SK-N-SH treated with all-trans-retinoic acid at 6 μM for 48 hours (cell line): Measurements from ENCODE around the gene IRS1.
"Not testable (repeated sequence)": the region's sequence is repeated elsewhere in the genome, so short reads cannot be mapped to it uniquely, and the experiment has no call there.

Source experiments
- ATAC-seq: fragments of 200-7000 bp; cut with Tn5 transposase; 3 replicates; pipeline ENCODE4 v1.9.1; 2020; ENCODE audit warnings: mild to moderate bottlenecking, moderate library complexity
- ARNTL ChIP-seq: fragments of 450-650 bp; formaldehyde crosslinking; IDR thresholded peaks from 2 replicates; pipeline ENCODE4 v1.5.0; 2020; ENCODE audit warnings: low read depth, mild to moderate bottlenecking, moderate library complexity, borderline replicate concordance
- BACH2 ChIP-seq: fragments of 250-450 bp; sonication (Bioruptor Pico); IDR thresholded peaks from 2 replicates; pipeline ENCODE4 v1.9.0; 2021; ENCODE audit warnings: mild to moderate bottlenecking, borderline replicate concordance
- CREB5 ChIP-seq: fragments of 250-450 bp; sonication (Bioruptor Pico); IDR thresholded peaks from 2 replicates; pipeline ENCODE4 v1.5.1; 2020; ENCODE audit warnings: low read depth, mild to moderate bottlenecking, moderate library complexity
- CSDC2 ChIP-seq: fragments of 250-450 bp; sonication (Bioruptor Pico); IDR thresholded peaks from 2 replicates; pipeline ENCODE4 v1.5.0; 2020; ENCODE audit warnings: mild to moderate bottlenecking, moderate library complexity
- CSRNP3 ChIP-seq: fragments of 250-450 bp; sonication (Bioruptor Pico); IDR thresholded peaks from 2 replicates; pipeline ENCODE4 v1.5.1; 2021; ENCODE audit warnings: mild to moderate bottlenecking, moderate library complexity
- GLIS3 ChIP-seq: fragments of 250-450 bp; sonication (Bioruptor Pico); IDR thresholded peaks from 2 replicates; pipeline ENCODE4 v1.5.0; 2020; ENCODE audit warnings: mild to moderate bottlenecking, moderate library complexity
- ISL1 ChIP-seq: fragments of 250-450 bp; sonication (Bioruptor Pico); IDR thresholded peaks from 2 replicates; pipeline ENCODE4 v2.1.2; 2022; ENCODE audit warnings: mild to moderate bottlenecking, moderate library complexity
- OSR1 ChIP-seq: fragments of 250-450 bp; sonication (Bioruptor Pico); IDR thresholded peaks from 2 replicates; pipeline ENCODE4 v1.8.0; 2022; ENCODE audit warnings: moderate library complexity, mild to moderate bottlenecking, inconsistent platforms
- POU6F1 ChIP-seq: fragments of 250-450 bp; sonication (Bioruptor Pico); IDR thresholded peaks from 2 replicates; pipeline ENCODE4 v1.8.0; 2021; ENCODE audit warnings: low read depth, mild to moderate bottlenecking, moderate library complexity, borderline replicate concordance
- PPARA ChIP-seq: fragments of 250-450 bp; sonication (Bioruptor Pico); IDR thresholded peaks from 2 replicates; pipeline ENCODE4 v1.5.0; 2020; ENCODE audit warnings: mild to moderate bottlenecking, borderline replicate concordance
- RARB ChIP-seq: fragments of 250-450 bp; sonication (Bioruptor Pico); IDR thresholded peaks from 2 replicates; pipeline ENCODE4 v1.8.0; 2021; ENCODE audit warnings: mild to moderate bottlenecking, moderate library complexity
- SNAI2 ChIP-seq: fragments of 250-450 bp; sonication (Bioruptor Pico); IDR thresholded peaks from 2 replicates; pipeline ENCODE4 v1.5.0; 2020; ENCODE audit warnings: mild to moderate bottlenecking, moderate library complexity
- TCF4 ChIP-seq: fragments of 250-450 bp; sonication (Bioruptor Pico); IDR thresholded peaks from 2 replicates; pipeline ENCODE4 v1.8.0; 2021; ENCODE audit warnings: mild to moderate bottlenecking, moderate library complexity, borderline replicate concordance
- TOX ChIP-seq: fragments of 250-450 bp; sonication (Bioruptor Pico); IDR thresholded peaks from 2 replicates; pipeline ENCODE4 v1.8.0; 2021; ENCODE audit warnings: mild to moderate bottlenecking, moderate library complexity, borderline replicate concordance
- TSHZ2 ChIP-seq: fragments of 250-450 bp; sonication (Bioruptor Pico); IDR thresholded peaks from 2 replicates; pipeline ENCODE4 v1.5.0; 2020; ENCODE audit warnings: mild to moderate bottlenecking, moderate library complexity
- ZC3H10 ChIP-seq: fragments of 250-450 bp; sonication (Bioruptor Pico); IDR thresholded peaks from 2 replicates; pipeline ENCODE4 v1.5.1; 2021; ENCODE audit warnings: mild to moderate bottlenecking, moderate library complexity
- ZFP3 ChIP-seq: fragments of 250-450 bp; sonication (Bioruptor Pico); IDR thresholded peaks from 2 replicates; pipeline ENCODE4 v1.5.0; 2020; ENCODE audit warnings: mild to moderate bottlenecking, moderate library complexity
- ZFP30 ChIP-seq: fragments of 450-650 bp; formaldehyde crosslinking; IDR thresholded peaks from 2 replicates; pipeline ENCODE4 v1.5.0; 2022; ENCODE audit warnings: mild to moderate bottlenecking, moderate library complexity
- ZNF70 ChIP-seq: fragments of 450-650 bp; formaldehyde crosslinking; IDR thresholded peaks from 2 replicates; pipeline ENCODE4 v1.5.0; 2020; ENCODE audit warnings: mild to moderate bottlenecking, moderate library complexity
- ZNF8 ChIP-seq: fragments of 450-650 bp; formaldehyde crosslinking; IDR thresholded peaks from 2 replicates; pipeline ENCODE4 v1.5.0; 2020; ENCODE audit warnings: mild to moderate bottlenecking, moderate library complexity

Gene IRS1

GRCh38 chr2:226835420-226835795 is 35.8 kb upstream of the IRS1 start:
- peak; percentile 18 for ATAC-seq
- TF ChIP-seq CSDC2 (CRISPR knock-in tag) (peak; percentile 69; the same call in 1 of the 2 replicates), CSRNP3 (no peak), POU6F1 (CRISPR knock-in tag) (no peak), TCF4 (no peak)

DNA sequence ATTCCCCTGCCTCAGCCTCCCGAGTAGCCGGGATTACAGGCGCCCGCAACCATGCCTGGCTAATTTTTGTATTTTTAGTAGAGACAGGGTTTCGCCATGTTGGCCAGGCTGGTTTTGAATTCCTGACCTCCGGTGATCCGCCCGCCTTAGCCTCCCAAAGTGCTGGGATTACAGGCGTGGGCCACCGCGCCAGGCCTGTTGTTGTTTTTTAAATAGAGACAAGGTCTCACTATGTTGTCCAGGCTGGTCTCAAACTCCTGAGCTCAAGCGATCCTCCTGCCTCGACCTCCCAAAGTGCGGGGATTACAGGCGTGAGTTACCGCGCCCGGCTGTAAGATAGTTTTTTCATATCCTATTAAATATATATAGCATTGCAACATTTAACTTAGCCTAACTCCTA is 35.3 kb upstream of the IRS1 start:
- not testable (repeated sequence) for ATAC-seq

GRCh38 chr2:226832061-226832460 is 32.4 kb upstream of the IRS1 start:
- no peak for TF ChIP-seq BACH2 (CRISPR knock-in tag)
- TF ChIP-seq POU6F1 (CRISPR knock-in tag), result no peak
- no peak for TF ChIP-seq ZFP30 (CRISPR knock-in tag)
- TF ChIP-seq RARB (CRISPR knock-in tag), result no peak
- TF ChIP-seq ZFP3 (CRISPR knock-in tag), result no peak
- TF ChIP-seq ZNF70 (CRISPR knock-in tag), result no peak
- TF ChIP-seq TCF4, result no peak
- no peak for TF ChIP-seq SNAI2
- TF ChIP-seq CREB5 (CRISPR knock-in tag), result no peak
- no peak for TF ChIP-seq ZNF8
- no peak for TF ChIP-seq ZC3H10
- no peak for TF ChIP-seq PPARA (CRISPR knock-in tag)
- no peak for TF ChIP-seq TSHZ2 (CRISPR knock-in tag)
- no peak for TF ChIP-seq GLIS3 (CRISPR knock-in tag)

DNA sequence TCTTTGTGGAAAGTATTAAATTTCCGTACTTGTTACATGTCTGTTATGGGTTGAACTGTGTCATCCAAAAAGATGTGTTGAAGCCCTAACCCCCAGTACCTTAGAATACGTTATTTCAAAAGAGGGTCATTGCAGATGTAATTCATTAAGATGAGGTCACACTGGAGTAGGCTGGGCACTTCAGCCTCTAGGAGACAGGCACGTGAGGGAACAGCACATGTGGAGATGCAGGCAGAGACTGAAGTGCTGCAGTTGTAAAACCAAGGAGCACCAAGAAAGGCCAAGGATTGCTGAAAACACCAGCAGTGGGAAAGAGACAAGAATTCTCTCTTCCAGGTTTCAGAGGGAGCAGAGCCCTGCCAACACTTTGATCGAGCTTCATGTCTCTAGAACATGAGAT is 31.6 kb upstream of the IRS1 start:
- no peak for ATAC-seq
- TF ChIP-seq BACH2 (CRISPR knock-in tag) (no peak), ARNTL (CRISPR knock-in tag) (no peak), ZFP30 (CRISPR knock-in tag) (no peak), ZNF70 (CRISPR knock-in tag) (no peak), ZC3H10 (no peak), TOX (CRISPR knock-in tag) (no peak), OSR1 (CRISPR knock-in tag) (no peak), TCF4 (no peak), TSHZ2 (CRISPR knock-in tag) (no peak), CSRNP3 (no peak), RARB (CRISPR knock-in tag) (no peak), ISL1 (CRISPR knock-in tag) (no peak), PPARA (CRISPR knock-in tag) (no peak), CSDC2 (CRISPR knock-in tag) (no peak)
- TF ChIP-seq, all 23 proteins: peak for 0

More at GRCh38 chr2:226832061-226832460, 32.4 kb upstream of the IRS1 start:
- no peak for ATAC-seq
